ENCODE measurements around the gene CELSR1.
"Not testable (repeated sequence)": the region's sequence is repeated elsewhere in the genome, so short reads cannot be mapped to it uniquely, and the experiment has no call there.

DNA sequence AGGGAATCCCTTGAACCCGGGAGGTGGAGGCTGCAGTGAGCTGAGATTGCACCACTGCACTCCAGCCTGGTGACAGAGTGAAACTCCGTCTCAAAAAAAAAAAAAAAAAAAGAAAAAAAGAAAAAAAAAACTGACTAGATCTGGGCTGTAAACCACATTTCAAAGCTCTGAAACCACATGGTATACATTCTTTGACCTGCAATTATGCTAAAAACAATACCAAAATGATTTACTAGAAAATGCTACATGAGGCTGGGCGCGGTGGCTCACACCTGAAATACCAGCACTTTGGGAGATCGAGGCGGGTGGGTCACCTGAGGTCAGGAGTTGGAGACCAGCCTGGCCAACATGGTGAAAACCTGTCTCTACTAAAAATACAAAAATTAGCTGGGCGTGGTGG is 133.5 kb downstream of the CELSR1 start:
- TF ChIP-seq, protein P1, sequence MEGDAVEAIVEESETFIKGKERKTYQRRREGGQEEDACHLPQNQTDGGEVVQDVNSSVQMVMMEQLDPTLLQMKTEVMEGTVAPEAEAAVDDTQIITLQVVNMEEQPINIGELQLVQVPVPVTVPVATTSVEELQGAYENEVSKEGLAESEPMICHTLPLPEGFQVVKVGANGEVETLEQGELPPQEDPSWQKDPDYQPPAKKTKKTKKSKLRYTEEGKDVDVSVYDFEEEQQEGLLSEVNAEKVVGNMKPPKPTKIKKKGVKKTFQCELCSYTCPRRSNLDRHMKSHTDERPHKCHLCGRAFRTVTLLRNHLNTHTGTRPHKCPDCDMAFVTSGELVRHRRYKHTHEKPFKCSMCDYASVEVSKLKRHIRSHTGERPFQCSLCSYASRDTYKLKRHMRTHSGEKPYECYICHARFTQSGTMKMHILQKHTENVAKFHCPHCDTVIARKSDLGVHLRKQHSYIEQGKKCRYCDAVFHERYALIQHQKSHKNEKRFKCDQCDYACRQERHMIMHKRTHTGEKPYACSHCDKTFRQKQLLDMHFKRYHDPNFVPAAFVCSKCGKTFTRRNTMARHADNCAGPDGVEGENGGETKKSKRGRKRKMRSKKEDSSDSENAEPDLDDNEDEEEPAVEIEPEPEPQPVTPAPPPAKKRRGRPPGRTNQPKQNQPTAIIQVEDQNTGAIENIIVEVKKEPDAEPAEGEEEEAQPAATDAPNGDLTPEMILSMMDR (conservative IDR thresholded peaks at IDR 0.05 in 1 of 2, IDR thresholded peaks at IDR 0.05 in 1 of 2; ENCODE audit: low read depth in 1 of 2, low read length in 2 of 2), result not testable (repeated sequence)
- not testable (repeated sequence) for TF ChIP-seq EZH2 (IDR thresholded peaks at IDR 0.05; ENCODE audit: low read length, missing control alignments)
